AG09319 (cell line): Measurements from ENCODE around the gene KCTD20.
"Not testable (repeated sequence)": the region's sequence is repeated elsewhere in the genome, so short reads cannot be mapped to it uniquely, and the experiment has no call there.

Experiments
- DNase-seq: peaks from one replicate; pipeline ENCODE4 v3.0.0-alpha.2; 2010; ENCODE audit warnings: low read depth; ENCODE audit errors: extremely low read depth
- CTCF ChIP-seq: IDR thresholded peaks from 2 replicates; pipeline ENCODE4 v1.5.1; 2011; ENCODE audit warnings: low read depth, mild to moderate bottlenecking, inconsistent platforms, low read length, moderate library complexity

The KCTD20 gene

GRCh38 chr6:36464233-36464632 lies 21.4 kb downstream of the KCTD20 start:
- no peak for TF ChIP-seq CTCF
- no peak for DNase-seq

DNA sequence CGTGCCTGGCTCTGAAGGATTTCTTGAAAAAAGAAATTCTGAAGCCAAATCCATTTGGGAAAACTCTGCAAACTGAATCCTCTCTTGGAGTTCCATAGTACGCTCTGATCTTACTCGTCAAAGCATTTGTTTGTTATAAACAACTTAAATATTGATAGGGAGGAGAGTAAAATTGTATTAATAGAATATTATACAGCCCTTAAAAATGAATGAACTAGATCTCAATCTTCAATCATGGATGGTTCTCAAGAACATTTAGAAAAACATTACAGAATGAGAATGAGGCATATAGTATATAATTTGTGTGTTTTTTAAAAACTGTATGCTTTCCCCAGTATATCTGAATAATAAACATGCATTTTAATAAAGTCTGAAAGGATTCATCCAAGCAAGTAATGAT lies 24.8 kb downstream of the KCTD20 start:
- no peak for TF ChIP-seq CTCF

DNA sequence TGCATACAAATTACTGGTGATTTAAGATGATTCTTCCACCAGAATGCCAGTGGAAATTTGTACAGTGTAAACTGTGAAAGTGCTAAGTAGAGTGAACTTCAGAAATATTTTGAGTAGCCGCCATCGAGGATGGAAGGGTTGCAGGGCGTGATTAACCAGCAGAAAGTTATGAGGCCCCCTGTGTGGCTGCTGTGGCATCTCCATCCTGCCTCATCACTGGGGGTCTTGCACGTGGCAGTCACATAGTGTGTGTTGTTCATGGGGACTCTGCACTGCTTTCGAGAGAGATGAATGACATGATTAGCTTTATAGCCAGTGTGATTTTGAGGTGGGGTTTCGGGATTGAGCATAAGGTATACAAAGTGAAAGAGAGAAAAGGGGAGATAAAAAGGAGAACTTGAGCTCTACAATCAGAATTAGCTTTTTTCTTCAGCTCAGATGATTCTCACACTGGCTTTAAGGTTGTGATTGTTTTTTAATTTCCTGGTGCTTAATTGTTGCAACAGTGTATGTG lies 26.4 kb downstream of the KCTD20 start:
- DNase-seq = no peak
- no peak for TF ChIP-seq CTCF

More for the DNA sequence above, 24.8 kb downstream of the KCTD20 start:
- DNase-seq = no peak

- no peak for TF ChIP-seq CTCF
- DNase-seq = no peak
Observed at GRCh38 chr6:36469946-36470345, 27.1 kb downstream of the KCTD20 start.

- DNase-seq = no peak
- no peak for TF ChIP-seq CTCF
Observed at GRCh38 chr6:36478051-36478526, 35.3 kb downstream of the KCTD20 start.

DNA sequence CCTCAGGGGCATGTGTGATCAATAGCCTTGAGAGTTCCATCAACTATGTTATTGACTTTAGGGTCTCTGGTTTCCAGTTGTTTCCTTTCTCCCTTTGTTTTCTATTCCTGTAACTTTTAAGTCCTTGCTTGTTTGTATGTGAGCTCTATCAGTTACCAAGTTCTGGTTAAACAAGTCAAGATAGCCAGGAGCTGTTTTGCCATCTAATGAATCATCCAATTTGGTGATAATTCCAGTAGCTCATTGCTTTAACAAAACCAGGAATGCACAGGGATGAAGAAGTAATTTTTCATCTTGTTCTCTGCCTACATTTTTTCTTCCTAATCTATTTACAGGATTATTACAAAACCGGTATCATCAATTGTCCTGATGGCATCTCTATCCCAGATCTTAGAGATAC lies 36.5 kb downstream of the KCTD20 start:
- no peak for TF ChIP-seq CTCF
- DNase-seq = no peak

DNA sequence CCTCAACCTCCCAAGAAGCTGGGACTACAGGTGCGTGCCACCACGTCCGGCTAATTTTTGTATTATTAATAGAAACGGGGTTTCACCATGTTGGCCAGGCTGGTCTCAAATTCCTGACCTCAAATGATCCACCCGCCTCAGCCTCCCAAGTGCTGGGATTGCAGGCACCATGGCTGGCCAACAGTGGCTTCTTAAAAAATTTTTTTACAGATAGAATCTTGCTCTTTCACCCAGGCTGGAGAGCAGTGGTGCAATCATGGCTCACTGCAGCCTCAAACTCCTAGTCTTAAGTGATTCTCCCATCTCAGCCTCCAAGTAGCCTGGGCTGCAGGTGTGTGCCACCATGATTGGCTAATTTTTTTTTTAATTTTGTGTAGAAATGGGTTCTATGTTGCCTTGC lies 40.5 kb downstream of the KCTD20 start:
- not testable (repeated sequence) for DNase-seq

GRCh38 chr6:36484736-36485135 lies 41.9 kb downstream of the KCTD20 start:
- no peak for TF ChIP-seq CTCF
- DNase-seq = no peak
